ENCODE data around the gene PGPEP1. TPM values are rescaled to one million over a fixed set of nuclear protein-coding genes. Genes with fewer than 3 reads are reported as not detected.
"Not testable (repeated sequence)": the region's sequence is repeated elsewhere in the genome, so short reads cannot be mapped to it uniquely, and the experiment has no call there.

Gene PGPEP1
- total RNA-seq, 2 experiments from 2014 or later, result 24.4 to 25.9 TPM

GRCh38 chr19:18362934-18363542 lies 22.6 kb downstream of the PGPEP1 start:
- Mint-ChIP-seq H3K27me3 (no peaks in the 10 kb centered on the region), H3K4me3 (no peak overlapping the region), H3K27ac (no peak overlapping the region), H3K36me3 (ENCODE audit: low read depth) (peaks cover 63% of the 10 kb centered on the region), H3K4me1 (ENCODE audit: low read depth) (no peaks in the 10 kb centered on the region), H3K9me3 (no peaks in the 10 kb centered on the region)
- ChIA-PET POLR2A (no interaction called here), CTCF (interaction anchor here (1.1 kb wide), 1 partner anchor 25 kb away, joined by 3 read pairs; no protein-coding TSS in a partner anchor)
- DNase-seq, result no peak
- Histone ChIP-seq H3K27me3 (ENCODE audit: control insufficient read depth in 1 of 2, insufficient read depth in 2 of 2, low read length in 2 of 2) (no peaks in the 10 kb centered on the region), H3K4me1 (ENCODE audit: insufficient read depth, low read length) (no peaks in the 10 kb centered on the region), H3K4me3 (ENCODE audit: low read length) (no peak overlapping the region), H3K9me3 (ENCODE audit: control insufficient read depth in 1 of 2, insufficient read depth in 1 of 2, low read length in 2 of 2) (peaks cover 0 to 10% of the 10 kb centered on the region in 2 experiments), H3K27ac (ENCODE audit: low read depth in 1 of 2, low read length in 2 of 2) (no peak overlapping the region), H3K36me3 (ENCODE audit: insufficient read depth, low read length) (peaks cover 35% of the 10 kb centered on the region)
- TF ChIP-seq, protein P1, sequence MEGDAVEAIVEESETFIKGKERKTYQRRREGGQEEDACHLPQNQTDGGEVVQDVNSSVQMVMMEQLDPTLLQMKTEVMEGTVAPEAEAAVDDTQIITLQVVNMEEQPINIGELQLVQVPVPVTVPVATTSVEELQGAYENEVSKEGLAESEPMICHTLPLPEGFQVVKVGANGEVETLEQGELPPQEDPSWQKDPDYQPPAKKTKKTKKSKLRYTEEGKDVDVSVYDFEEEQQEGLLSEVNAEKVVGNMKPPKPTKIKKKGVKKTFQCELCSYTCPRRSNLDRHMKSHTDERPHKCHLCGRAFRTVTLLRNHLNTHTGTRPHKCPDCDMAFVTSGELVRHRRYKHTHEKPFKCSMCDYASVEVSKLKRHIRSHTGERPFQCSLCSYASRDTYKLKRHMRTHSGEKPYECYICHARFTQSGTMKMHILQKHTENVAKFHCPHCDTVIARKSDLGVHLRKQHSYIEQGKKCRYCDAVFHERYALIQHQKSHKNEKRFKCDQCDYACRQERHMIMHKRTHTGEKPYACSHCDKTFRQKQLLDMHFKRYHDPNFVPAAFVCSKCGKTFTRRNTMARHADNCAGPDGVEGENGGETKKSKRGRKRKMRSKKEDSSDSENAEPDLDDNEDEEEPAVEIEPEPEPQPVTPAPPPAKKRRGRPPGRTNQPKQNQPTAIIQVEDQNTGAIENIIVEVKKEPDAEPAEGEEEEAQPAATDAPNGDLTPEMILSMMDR (IDR thresholded peaks at IDR 0.05), result no peak
- ATAC-seq (ENCODE audit: poor library complexity), result no peak
- intact Hi-C loops (cut with DNase I, micrococcal nuclease), result no loop called here

GRCh38 chr19:18363787-18364186 lies 23.4 kb downstream of the PGPEP1 start:
- CTCF ChIA-PET, result no interaction called here
- DNase-seq, result no peak
- TF ChIP-seq, protein P1 (IDR thresholded peaks at IDR 0.05), result no peak
- no peak overlapping the region for H3K27ac Mint-ChIP-seq
- no peak overlapping the region for H3K4me3 ChIP-seq (ENCODE audit: low read length)
- H3K4me1 Mint-ChIP-seq (ENCODE audit: low read depth), result no peaks in the 10 kb centered on the region
- H3K4me3 Mint-ChIP-seq, result no peak overlapping the region
- peaks cover 0 to 10% of the 10 kb centered on the region in 2 experiments for H3K9me3 ChIP-seq (ENCODE audit: control insufficient read depth in 1 of 2, insufficient read depth in 1 of 2, low read length in 2 of 2)
- no peaks in the 10 kb centered on the region for H3K4me1 ChIP-seq (ENCODE audit: insufficient read depth, low read length)
- intact Hi-C loops (cut with DNase I, micrococcal nuclease), result no loop called here
- no peak overlapping the region for H3K27ac ChIP-seq (ENCODE audit: low read depth in 1 of 2, low read length in 2 of 2)
- H3K9me3 Mint-ChIP-seq, result no peaks in the 10 kb centered on the region
- POLR2A ChIA-PET, result no interaction called here
- no peaks in the 10 kb centered on the region for H3K27me3 Mint-ChIP-seq
- no peaks in the 10 kb centered on the region for H3K27me3 ChIP-seq (ENCODE audit: control insufficient read depth in 1 of 2, insufficient read depth in 2 of 2, low read length in 2 of 2)
- no peak for ATAC-seq (ENCODE audit: poor library complexity)
- H3K36me3 ChIP-seq (ENCODE audit: insufficient read depth, low read length), result peaks cover 35% of the 10 kb centered on the region
- H3K36me3 Mint-ChIP-seq (ENCODE audit: low read depth), result peaks cover 56% of the 10 kb centered on the region

GRCh38 chr19:18364277-18364825 lies 24.0 kb downstream of the PGPEP1 start:
- H3K27me3 ChIP-seq (ENCODE audit: control insufficient read depth in 1 of 2, insufficient read depth in 2 of 2, low read length in 2 of 2); H3K4me1 Mint-ChIP-seq (ENCODE audit: low read depth); H3K27ac Mint-ChIP-seq; ATAC-seq (ENCODE audit: poor library complexity); POLR2A ChIA-PET; H3K4me1 ChIP-seq (ENCODE audit: insufficient read depth, low read length); H3K9me3 ChIP-seq (ENCODE audit: control insufficient read depth in 1 of 2, insufficient read depth in 1 of 2, low read length in 2 of 2); CTCF ChIA-PET; H3K4me3 Mint-ChIP-seq; intact Hi-C loops (cut with DNase I, micrococcal nuclease); H3K27ac ChIP-seq (ENCODE audit: low read depth in 1 of 2, low read length in 2 of 2); H3K9me3 Mint-ChIP-seq; H3K4me3 ChIP-seq (ENCODE audit: low read length); DNase-seq; H3K27me3 Mint-ChIP-seq: not testable (repeated sequence)
- peaks cover 50% of the 10 kb centered on the region for H3K36me3 Mint-ChIP-seq (ENCODE audit: low read depth)
- peaks cover 35% of the 10 kb centered on the region for H3K36me3 ChIP-seq (ENCODE audit: insufficient read depth, low read length)
